GM12878 (cell line): ENCODE measurements around the gene CHRM5. TPM values are rescaled to one million over a fixed set of nuclear protein-coding genes. Genes with fewer than 3 reads are reported as not detected.

Experiments used
- ATAC-seq: fragments of 200-7000 bp; cut with Tn5 transposase; 3 replicates; pipeline ENCODE4 v1.9.1; 2020; ENCODE audit warnings: mild to moderate bottlenecking, moderate library complexity
- BruUV-seq: library from RNA; stranded (reverse); fragments of 400-500 nt; replicated peaks from 2 replicates; lab custom pipeline; 2021; lab: Mats Ljungman, UMichigan
- CTCF ChIA-PET: fragments of 300-600 bp; sonication (Branson Sonifier 250); formaldehyde crosslinking; extraction: SDS; loops from one replicate; lab custom pipeline; 2021; ENCODE audit warnings: inconsistent platforms; lab: Yijun Ruan, JAX
- POLR2A ChIA-PET: fragments of 350-600 bp; formaldehyde crosslinking; extraction: SDS; loops from one replicate; lab custom pipeline; 2021; ENCODE audit warnings: inconsistent platforms; lab: Charles Lee
- RAD21 ChIA-PET: fragments of 300-600 bp; sonication (Branson Sonifier 250); formaldehyde crosslinking; loops from one replicate; lab custom pipeline; 2023; ENCODE audit warnings: antibody characterized with exemption; ENCODE audit not compliant: unreplicated experiment; lab: Charles Lee
- SMC1A ChIA-PET: fragments of 300-600 bp; sonication (Branson Sonifier 250); formaldehyde crosslinking; loops from one replicate; lab custom pipeline; 2023; ENCODE audit not compliant: unreplicated experiment, uncharacterized antibody; lab: Charles Lee
- DNase-seq: peaks from one replicate; pipeline ENCODE4 v3.0.0-alpha.2; 2011; ENCODE audit warnings: low read depth, low spot score
- FAIRE-seq: peaks from 3 replicates; lab custom pipeline; 2011; peaks lifted over from hg19 to GRCh38; lab: Jason Lieb, UNC
- H2AFZ ChIP-seq: 2 replicates; pipeline ENCODE4 v1.6.0; 2011; ENCODE audit warnings: low read depth, low read length, control low read depth; ENCODE audit not compliant: control insufficient read depth
- H3K27ac ChIP-seq: 2 replicates; pipeline ENCODE4 v1.5.1; 2011; ENCODE audit warnings: control low read depth; ENCODE audit not compliant: control insufficient read depth, insufficient read depth
- H3K27me3 ChIP-seq, 2 experiments: replicated peaks in 1 of 2; 2 replicates each; pipeline versions ENCODE4 v1.6.0 to v1.6.1; 2011; ENCODE audit warnings: low read length in 1 of 2; ENCODE audit not compliant: control insufficient read depth in 2 of 2, insufficient read depth in 2 of 2
- H3K36me3 ChIP-seq, 2 experiments: 2 replicates each; pipeline ENCODE4 v1.5.1; 2011; ENCODE audit warnings: low read length in 1 of 2; ENCODE audit not compliant: control insufficient read depth in 2 of 2, insufficient read depth in 2 of 2
- H3K4me1 ChIP-seq: 2 replicates; pipeline ENCODE4 v1.6.1; 2011; ENCODE audit warnings: mild to moderate bottlenecking, low read length, moderate library complexity, mixed read lengths; ENCODE audit not compliant: control insufficient read depth, insufficient read depth
- H3K4me2 ChIP-seq: 2 replicates; pipeline ENCODE4 v1.6.0; 2011; ENCODE audit warnings: control low read depth; ENCODE audit not compliant: control insufficient read depth, insufficient read depth
- H3K4me3 ChIP-seq: fragments of 200-600 bp; sonication (generic); 2 replicates; pipeline ENCODE4 v1.5.1; 2016
- H3K79me2 ChIP-seq: 2 replicates; pipeline ENCODE4 v1.6.0; 2011; ENCODE audit warnings: low read length; ENCODE audit not compliant: control insufficient read depth, insufficient read depth
- H3K9ac ChIP-seq: 2 replicates; pipeline ENCODE4 v1.8.0; 2011; ENCODE audit warnings: low read length, control low read depth, mixed read lengths; ENCODE audit not compliant: control insufficient read depth, insufficient read depth
- H3K9me3 ChIP-seq: replicated peaks from 3 replicates; pipeline ENCODE4 v1.5.1; 2011; ENCODE audit warnings: mild to moderate bottlenecking, low read length; ENCODE audit not compliant: control insufficient read depth, insufficient read depth
- H4K20me1 ChIP-seq: 2 replicates; pipeline ENCODE4 v1.6.0; 2011; ENCODE audit not compliant: control insufficient read depth, insufficient read depth
- CBX5 ChIP-seq: sonication (generic); IDR thresholded peaks from 2 replicates; pipeline ENCODE4 v1.6.1; 2016; ENCODE audit warnings: low read depth, moderate library complexity, mild to moderate bottlenecking, inconsistent platforms
- JUND ChIP-seq: IDR thresholded peaks from 2 replicates; pipeline ENCODE4 v1.6.1; 2012; ENCODE audit warnings: low read depth, mild to moderate bottlenecking, low read length, improper control_type of control experiment, moderate library complexity
- KLF5 ChIP-seq: fragments of 450-650 bp; IDR thresholded peaks from 2 replicates; pipeline ENCODE4 v1.6.1; 2014; ENCODE audit warnings: mild to moderate bottlenecking; ENCODE audit not compliant: partially characterized antibody
- MEF2A ChIP-seq: IDR thresholded peaks from 2 replicates; pipeline ENCODE4 v1.6.1; 2011; ENCODE audit warnings: low read depth, mild to moderate bottlenecking, low read length, moderate library complexity; ENCODE audit not compliant: insufficient read depth
- MTA3 ChIP-seq: IDR thresholded peaks from 2 replicates; pipeline ENCODE4 v1.6.1; 2012; ENCODE audit warnings: low read length, inconsistent platforms, borderline replicate concordance
- MYC ChIP-seq: IDR thresholded peaks from 2 replicates; pipeline ENCODE4 v1.6.1; 2011; ENCODE audit warnings: mild to moderate bottlenecking, low read length, moderate library complexity, inconsistent platforms; ENCODE audit not compliant: insufficient read depth, insufficient replicate concordance, insufficient read length, severe bottlenecking
- NFYB ChIP-seq: IDR thresholded peaks from 2 replicates; pipeline ENCODE4 v1.6.1; 2011; ENCODE audit warnings: low read depth, mild to moderate bottlenecking, low read length, improper control_type of control experiment, moderate library complexity; ENCODE audit not compliant: insufficient read depth
- NR2C1 ChIP-seq: fragments of 450-650 bp; IDR thresholded peaks from 2 replicates; pipeline ENCODE4 v1.6.1; 2017; ENCODE audit warnings: antibody characterized with exemption, mild to moderate bottlenecking, moderate library complexity
- PAX5 ChIP-seq: IDR thresholded peaks from 2 replicates; pipeline ENCODE4 v1.6.1; 2011; ENCODE audit warnings: low read depth, low read length, borderline replicate concordance
- PAX8 ChIP-seq: fragments of 450-650 bp; IDR thresholded peaks from 2 replicates; pipeline ENCODE4 v1.6.1; 2017; ENCODE audit warnings: mild to moderate bottlenecking, moderate library complexity
- RAD51 ChIP-seq: fragments of 450-650 bp; IDR thresholded peaks from 2 replicates; pipeline ENCODE4 v1.6.1; 2016; ENCODE audit warnings: moderate library complexity, mild to moderate bottlenecking, inconsistent platforms
- SREBF1 ChIP-seq: IDR thresholded peaks from 2 replicates; pipeline ENCODE4 v1.6.1; 2012; ENCODE audit warnings: mild to moderate bottlenecking, low read length
- YBX1 ChIP-seq: fragments of 450-650 bp; IDR thresholded peaks from 2 replicates; pipeline ENCODE4 v1.6.1; 2016; ENCODE audit warnings: antibody characterized with exemption
- ZBED1 ChIP-seq: IDR thresholded peaks from 2 replicates; pipeline ENCODE4 v1.6.1; 2016; ENCODE audit warnings: borderline replicate concordance
- ZNF622 ChIP-seq: fragments of 450-650 bp; IDR thresholded peaks from 2 replicates; pipeline ENCODE4 v1.6.1; 2017; ENCODE audit warnings: mild to moderate bottlenecking, inconsistent platforms
- ZSCAN29 ChIP-seq: fragments of 450-650 bp; IDR thresholded peaks from 2 replicates; pipeline ENCODE4 v1.6.1; 2017; ENCODE audit warnings: mild to moderate bottlenecking, moderate library complexity
- WGBS: methylation state at CpG from one replicate; pipeline ENCODE4 v1.1.6; 2016; ENCODE audit warnings: low lambda C conversion rate; ENCODE audit not compliant: insufficient replicate concordance, insufficient coverage; ENCODE audit errors: missing lambda C conversion rate; 5-methylcytosine and 5-hydroxymethylcytosine counted together
- in situ Hi-C: fragments of 300-500 bp; cut with MboI; formaldehyde crosslinking; loops from 9 replicates; pipeline ENCODE4 v1.14.3; 2018; ENCODE audit warnings: mixed read lengths
- intact Hi-C: fragments of 100-400 bp; cut with micrococcal nuclease; formaldehyde crosslinking; loops from one replicate; pipeline ENCODE4 v1.14.2; 2022; ENCODE audit not compliant: unreplicated experiment
- polyA plus RNA-seq, 11 experiments: library from polyadenylated mRNA; depleted of rRNA in 4 of 11; unstranded in 6 of 11; stranded (reverse) in 5 of 11; fragments of >200 nt; fragmentation: Nextera tagmentation in 4 of 11; fragmentation: Illumina TruSeq in 1 of 11; extraction: Ambion mirVana in 4 of 11; extraction: Trizol in 1 of 11; gene quantifications; 1 replicate in 1 of 11; 2 replicates in 10 of 11; pipeline versions ENCODE4 v1.2.1 to v1.2.3, GENCODE V29; 2011 to 2016; ENCODE audit warnings: inconsistent platforms in 2 of 11, missing spikeins in 2 of 11, low read depth in 1 of 11
- total RNA-seq, 4 experiments: library from RNA; depleted of rRNA in 3 of 4; stranded (reverse); fragments of >200 nt in 3 of 4; fragmentation: Illumina TruSeq in 1 of 4; extraction: Trizol in 1 of 4; gene quantifications; 2 replicates each; pipeline versions ENCODE4 v1.2.1 to v1.2.3, GENCODE V29; 2013 to 2021
- TF ChIP-seq, protein P1 (sequence below): IDR thresholded peaks from 2 replicates; pipeline ENCODE4 v1.6.1; 2011; ENCODE audit warnings: borderline replicate concordance, low read depth, mild to moderate bottlenecking, moderate library complexity, low read length; ENCODE audit not compliant: insufficient read depth, poor library complexity, severe bottlenecking
- TF ChIP-seq, protein P2 (sequence below): fragments of 450-650 bp; IDR thresholded peaks from 2 replicates; pipeline ENCODE4 v1.6.1; 2017; ENCODE audit warnings: mild to moderate bottlenecking
- TF ChIP-seq, protein P3 (sequence below): IDR thresholded peaks from 2 replicates; pipeline ENCODE4 v1.6.1; 2012; ENCODE audit warnings: low read depth, low read length, improper control_type of control experiment

The CHRM5 gene
- total and polyA plus RNA-seq, 10 of the 15 experiments (the other 5 are each of a cell fraction or from before 2014, with no cell fraction given) = 0.01 to 0.10 (median 0.04) TPM; not detected in 6

DNA sequence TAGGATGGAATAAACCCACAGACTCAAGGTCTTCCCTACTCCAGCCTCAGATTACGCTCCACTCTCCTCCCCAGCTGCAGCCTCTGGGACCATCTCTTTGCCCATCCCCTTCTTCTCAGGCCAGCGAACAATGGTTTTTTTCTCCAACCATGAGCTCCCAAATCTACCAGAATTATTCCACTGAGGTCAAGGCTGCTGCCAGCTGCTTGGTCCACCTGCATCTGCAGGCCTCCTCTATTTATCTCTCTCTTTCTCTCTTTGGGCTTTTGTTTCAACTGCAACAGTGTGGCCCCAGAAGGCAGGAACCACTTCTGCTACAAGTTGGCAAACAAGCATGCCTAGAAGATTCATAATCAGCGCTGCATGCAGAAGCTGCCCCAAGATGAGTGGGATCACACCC, 19.1 kb downstream of the CHRM5 start:
- Histone ChIP-seq H3K4me3 (no peak overlapping the region), H3K4me2 (no peak overlapping the region), H3K9ac (no peak overlapping the region), H4K20me1 (no peaks in the 10 kb centered on the region), H3K27me3 (no peaks in the 10 kb centered on the region)
- BruUV-seq = no TSS peak
- ChIA-PET CTCF (no interaction called here), SMC1A (no interaction called here)
- no peak for DNase-seq
- in situ Hi-C loops (no loop called here), intact Hi-C loops (no loop called here)
- no peak for ATAC-seq
- 90% methylated on average over 3 of the region's 3 CpGs for WGBS
- no peak for FAIRE-seq
- TF ChIP-seq MEF2A (no peak), ZNF622 (no peak), PAX5 (no peak), ZBED1 (no peak), YBX1 (no peak), NR2C1 (no peak), JUND (no peak), NFYB (no peak), PAX8 (no peak), MYC (no peak), MTA3 (no peak), SREBF1 (no peak), RAD51 (no peak), CBX5 (no peak), ZSCAN29 (no peak), KLF5 (no peak)
- TF ChIP-seq, protein P1, sequence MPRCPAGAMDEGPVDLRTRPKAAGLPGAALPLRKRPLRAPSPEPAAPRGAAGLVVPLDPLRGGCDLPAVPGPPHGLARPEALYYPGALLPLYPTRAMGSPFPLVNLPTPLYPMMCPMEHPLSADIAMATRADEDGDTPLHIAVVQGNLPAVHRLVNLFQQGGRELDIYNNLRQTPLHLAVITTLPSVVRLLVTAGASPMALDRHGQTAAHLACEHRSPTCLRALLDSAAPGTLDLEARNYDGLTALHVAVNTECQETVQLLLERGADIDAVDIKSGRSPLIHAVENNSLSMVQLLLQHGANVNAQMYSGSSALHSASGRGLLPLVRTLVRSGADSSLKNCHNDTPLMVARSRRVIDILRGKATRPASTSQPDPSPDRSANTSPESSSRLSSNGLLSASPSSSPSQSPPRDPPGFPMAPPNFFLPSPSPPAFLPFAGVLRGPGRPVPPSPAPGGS = no peak
- TF ChIP-seq, protein P2, sequence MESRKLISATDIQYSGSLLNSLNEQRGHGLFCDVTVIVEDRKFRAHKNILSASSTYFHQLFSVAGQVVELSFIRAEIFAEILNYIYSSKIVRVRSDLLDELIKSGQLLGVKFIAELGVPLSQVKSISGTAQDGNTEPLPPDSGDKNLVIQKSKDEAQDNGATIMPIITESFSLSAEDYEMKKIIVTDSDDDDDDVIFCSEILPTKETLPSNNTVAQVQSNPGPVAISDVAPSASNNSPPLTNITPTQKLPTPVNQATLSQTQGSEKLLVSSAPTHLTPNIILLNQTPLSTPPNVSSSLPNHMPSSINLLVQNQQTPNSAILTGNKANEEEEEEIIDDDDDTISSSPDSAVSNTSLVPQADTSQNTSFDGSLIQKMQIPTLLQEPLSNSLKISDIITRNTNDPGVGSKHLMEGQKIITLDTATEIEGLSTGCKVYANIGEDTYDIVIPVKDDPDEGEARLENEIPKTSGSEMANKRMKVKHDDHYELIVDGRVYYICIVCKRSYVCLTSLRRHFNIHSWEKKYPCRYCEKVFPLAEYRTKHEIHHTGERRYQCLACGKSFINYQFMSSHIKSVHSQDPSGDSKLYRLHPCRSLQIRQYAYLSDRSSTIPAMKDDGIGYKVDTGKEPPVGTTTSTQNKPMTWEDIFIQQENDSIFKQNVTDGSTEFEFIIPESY = no peak
- TF ChIP-seq, protein P3, sequence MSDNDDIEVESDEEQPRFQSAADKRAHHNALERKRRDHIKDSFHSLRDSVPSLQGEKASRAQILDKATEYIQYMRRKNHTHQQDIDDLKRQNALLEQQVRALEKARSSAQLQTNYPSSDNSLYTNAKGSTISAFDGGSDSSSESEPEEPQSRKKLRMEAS = no peak
- TF ChIP-seq, all 136 proteins: peak for 0
- ChIA-PET RAD21 (no interaction called here), POLR2A (no interaction called here)
- Histone ChIP-seq H3K4me1 (no peaks in the 10 kb centered on the region), H3K27ac (no peak overlapping the region), H3K9me3 (no peaks in the 10 kb centered on the region), H3K79me2 (no peaks in the 10 kb centered on the region), H3K36me3 (no peaks in the 10 kb centered on the region), H2AFZ (no peak overlapping the region)
